HL-60 (cell line): ENCODE results near the gene SMIM26.

Experiments used
- GABPA ChIP-seq: IDR thresholded peaks from 2 replicates; pipeline ENCODE4 v1.6.1; 2012; ENCODE audit warnings: low read depth
- POLR2AphosphoS5 ChIP-seq: IDR thresholded peaks from 2 replicates; pipeline ENCODE4 v1.6.1; 2012; ENCODE audit warnings: low read depth
- SPI1 ChIP-seq: IDR thresholded peaks from 2 replicates; pipeline ENCODE4 v1.6.1; 2012; ENCODE audit warnings: low read depth, mild to moderate bottlenecking, borderline replicate concordance
- TF ChIP-seq, protein P1 (sequence below): IDR thresholded peaks from 2 replicates; pipeline ENCODE4 v1.6.1; 2012; ENCODE audit warnings: low read depth; ENCODE audit not compliant: insufficient replicate concordance
- TF ChIP-seq, protein P2 (sequence below): IDR thresholded peaks from one replicate; pipeline ENCODE4 v1.5.1; 2011; ENCODE audit warnings: low read length, control low read depth, inconsistent platforms; ENCODE audit not compliant: insufficient read depth

GRCh38 chr20:18537651-18538050 lies 29.6 kb upstream of the SMIM26 start:
- TF ChIP-seq, protein P1, sequence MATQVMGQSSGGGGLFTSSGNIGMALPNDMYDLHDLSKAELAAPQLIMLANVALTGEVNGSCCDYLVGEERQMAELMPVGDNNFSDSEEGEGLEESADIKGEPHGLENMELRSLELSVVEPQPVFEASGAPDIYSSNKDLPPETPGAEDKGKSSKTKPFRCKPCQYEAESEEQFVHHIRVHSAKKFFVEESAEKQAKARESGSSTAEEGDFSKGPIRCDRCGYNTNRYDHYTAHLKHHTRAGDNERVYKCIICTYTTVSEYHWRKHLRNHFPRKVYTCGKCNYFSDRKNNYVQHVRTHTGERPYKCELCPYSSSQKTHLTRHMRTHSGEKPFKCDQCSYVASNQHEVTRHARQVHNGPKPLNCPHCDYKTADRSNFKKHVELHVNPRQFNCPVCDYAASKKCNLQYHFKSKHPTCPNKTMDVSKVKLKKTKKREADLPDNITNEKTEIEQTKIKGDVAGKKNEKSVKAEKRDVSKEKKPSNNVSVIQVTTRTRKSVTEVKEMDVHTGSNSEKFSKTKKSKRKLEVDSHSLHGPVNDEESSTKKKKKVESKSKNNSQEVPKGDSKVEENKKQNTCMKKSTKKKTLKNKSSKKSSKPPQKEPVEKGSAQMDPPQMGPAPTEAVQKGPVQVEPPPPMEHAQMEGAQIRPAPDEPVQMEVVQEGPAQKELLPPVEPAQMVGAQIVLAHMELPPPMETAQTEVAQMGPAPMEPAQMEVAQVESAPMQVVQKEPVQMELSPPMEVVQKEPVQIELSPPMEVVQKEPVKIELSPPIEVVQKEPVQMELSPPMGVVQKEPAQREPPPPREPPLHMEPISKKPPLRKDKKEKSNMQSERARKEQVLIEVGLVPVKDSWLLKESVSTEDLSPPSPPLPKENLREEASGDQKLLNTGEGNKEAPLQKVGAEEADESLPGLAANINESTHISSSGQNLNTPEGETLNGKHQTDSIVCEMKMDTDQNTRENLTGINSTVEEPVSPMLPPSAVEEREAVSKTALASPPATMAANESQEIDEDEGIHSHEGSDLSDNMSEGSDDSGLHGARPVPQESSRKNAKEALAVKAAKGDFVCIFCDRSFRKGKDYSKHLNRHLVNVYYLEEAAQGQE = no peak
- TF ChIP-seq, protein P2, sequence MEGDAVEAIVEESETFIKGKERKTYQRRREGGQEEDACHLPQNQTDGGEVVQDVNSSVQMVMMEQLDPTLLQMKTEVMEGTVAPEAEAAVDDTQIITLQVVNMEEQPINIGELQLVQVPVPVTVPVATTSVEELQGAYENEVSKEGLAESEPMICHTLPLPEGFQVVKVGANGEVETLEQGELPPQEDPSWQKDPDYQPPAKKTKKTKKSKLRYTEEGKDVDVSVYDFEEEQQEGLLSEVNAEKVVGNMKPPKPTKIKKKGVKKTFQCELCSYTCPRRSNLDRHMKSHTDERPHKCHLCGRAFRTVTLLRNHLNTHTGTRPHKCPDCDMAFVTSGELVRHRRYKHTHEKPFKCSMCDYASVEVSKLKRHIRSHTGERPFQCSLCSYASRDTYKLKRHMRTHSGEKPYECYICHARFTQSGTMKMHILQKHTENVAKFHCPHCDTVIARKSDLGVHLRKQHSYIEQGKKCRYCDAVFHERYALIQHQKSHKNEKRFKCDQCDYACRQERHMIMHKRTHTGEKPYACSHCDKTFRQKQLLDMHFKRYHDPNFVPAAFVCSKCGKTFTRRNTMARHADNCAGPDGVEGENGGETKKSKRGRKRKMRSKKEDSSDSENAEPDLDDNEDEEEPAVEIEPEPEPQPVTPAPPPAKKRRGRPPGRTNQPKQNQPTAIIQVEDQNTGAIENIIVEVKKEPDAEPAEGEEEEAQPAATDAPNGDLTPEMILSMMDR = no peak
- TF ChIP-seq GABPA (no peak), POLR2AphosphoS5 (no peak), SPI1 (no peak)
